ENCODE measurements around the gene CMC1.
"Not testable (repeated sequence)": the region's sequence is repeated elsewhere in the genome, so short reads cannot be mapped to it uniquely, and the experiment has no call there.

GRCh38 chr3:28200366-28200848 is 41.0 kb upstream of the CMC1 start:
- not testable (repeated sequence) for TF ChIP-seq CTCF (IDR thresholded peaks at IDR 0.05; ENCODE audit: low read depth, low read length); EZH2phosphoT487 (IDR thresholded peaks at IDR 0.05; ENCODE audit: low read depth)

All from OCI-LY3 (cell line).